MM.1S (cell line): ENCODE results near the gene LAMA3.

ENCODE experiments used
- EZH2phosphoT487 ChIP-seq: fragments of 300-600 bp; sonication (generic); IDR thresholded peaks from 2 replicates; pipeline ENCODE4 v1.6.1; 2018; ENCODE audit warnings: antibody characterized with exemption, low read length
- TF ChIP-seq, protein P1 (sequence below): fragments of 300-600 bp; sonication (generic); IDR thresholded peaks from 2 replicates; pipeline ENCODE4 v1.5.1; 2016; ENCODE audit warnings: antibody characterized with exemption, low read length, mixed read lengths

DNA sequence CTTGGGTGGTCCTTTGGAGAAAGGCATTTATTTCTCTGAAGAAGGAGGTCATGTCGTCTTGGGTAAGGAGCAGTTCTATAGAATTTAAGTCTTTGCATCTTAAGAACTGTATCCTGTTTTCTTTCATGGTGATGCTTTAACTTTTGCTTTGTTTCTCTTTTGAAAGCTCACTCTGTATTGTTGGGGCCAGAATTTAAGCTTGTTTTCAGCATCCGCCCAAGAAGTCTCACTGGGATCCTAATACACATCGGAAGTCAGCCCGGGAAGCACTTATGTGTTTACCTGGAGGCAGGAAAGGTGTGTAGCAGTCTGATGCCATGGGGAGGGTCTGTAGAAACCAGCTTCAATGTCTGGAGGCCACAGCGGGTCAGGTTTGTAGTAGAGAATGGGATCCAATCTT is 260.6 kb downstream of the LAMA3 start:
- TF ChIP-seq, protein P1, sequence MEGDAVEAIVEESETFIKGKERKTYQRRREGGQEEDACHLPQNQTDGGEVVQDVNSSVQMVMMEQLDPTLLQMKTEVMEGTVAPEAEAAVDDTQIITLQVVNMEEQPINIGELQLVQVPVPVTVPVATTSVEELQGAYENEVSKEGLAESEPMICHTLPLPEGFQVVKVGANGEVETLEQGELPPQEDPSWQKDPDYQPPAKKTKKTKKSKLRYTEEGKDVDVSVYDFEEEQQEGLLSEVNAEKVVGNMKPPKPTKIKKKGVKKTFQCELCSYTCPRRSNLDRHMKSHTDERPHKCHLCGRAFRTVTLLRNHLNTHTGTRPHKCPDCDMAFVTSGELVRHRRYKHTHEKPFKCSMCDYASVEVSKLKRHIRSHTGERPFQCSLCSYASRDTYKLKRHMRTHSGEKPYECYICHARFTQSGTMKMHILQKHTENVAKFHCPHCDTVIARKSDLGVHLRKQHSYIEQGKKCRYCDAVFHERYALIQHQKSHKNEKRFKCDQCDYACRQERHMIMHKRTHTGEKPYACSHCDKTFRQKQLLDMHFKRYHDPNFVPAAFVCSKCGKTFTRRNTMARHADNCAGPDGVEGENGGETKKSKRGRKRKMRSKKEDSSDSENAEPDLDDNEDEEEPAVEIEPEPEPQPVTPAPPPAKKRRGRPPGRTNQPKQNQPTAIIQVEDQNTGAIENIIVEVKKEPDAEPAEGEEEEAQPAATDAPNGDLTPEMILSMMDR, result no peak
- TF ChIP-seq EZH2phosphoT487, result no peak
